ENCODE measurements around the gene CNTNAP4. TPM values are rescaled to one million over a fixed set of nuclear protein-coding genes. Genes with fewer than 3 reads are reported as not detected.

CNTNAP4 gene
- total RNA-seq, 1 experiment from 2014 or later, result 2.6 TPM

DNA sequence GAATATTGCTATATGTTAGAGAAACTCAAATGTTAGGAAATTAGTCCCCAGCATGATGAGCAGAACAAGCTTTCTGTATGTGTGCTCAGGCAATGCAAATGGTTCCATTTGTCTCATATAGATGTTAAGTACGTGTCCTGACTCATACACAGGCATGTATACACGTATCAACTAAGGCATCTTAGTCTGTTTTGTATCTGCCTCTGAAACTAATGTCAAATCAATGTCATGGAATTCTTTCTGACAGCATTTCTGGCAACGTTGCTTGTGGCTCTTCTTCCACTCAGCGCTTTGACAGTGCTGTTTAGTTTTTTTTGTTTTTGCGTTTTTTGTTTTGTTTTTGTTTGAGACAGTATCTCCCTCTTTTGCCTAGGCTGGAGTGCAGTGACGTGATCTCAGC is 111.9 kb downstream of the CNTNAP4 start:
- peak; percentile 25 for DNase-seq (ENCODE audit: low read depth)

DNA sequence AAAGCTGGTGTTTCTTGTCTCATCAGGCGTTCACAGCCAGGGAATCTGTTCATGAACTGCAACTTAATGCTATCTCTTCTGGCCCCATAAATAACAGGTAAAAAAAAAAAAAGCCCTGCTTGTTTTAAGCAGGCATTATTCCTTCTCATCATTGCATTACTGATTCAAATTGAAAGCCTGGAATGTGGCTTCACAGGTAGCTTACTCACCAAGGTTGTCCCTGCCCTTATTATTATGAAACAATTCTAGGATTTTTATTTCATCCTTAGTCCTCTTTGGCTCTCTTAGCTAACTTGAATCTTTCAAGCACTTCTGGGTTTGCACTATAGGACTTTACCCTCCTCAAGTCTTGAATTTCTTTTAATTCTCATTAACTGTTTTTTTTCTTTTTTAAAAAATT is 113.3 kb downstream of the CNTNAP4 start:
- no peak for DNase-seq (ENCODE audit: low read depth)

GRCh38 chr16:76396977-76397376 is 119.8 kb downstream of the CNTNAP4 start:
- DNase-seq (ENCODE audit: low read depth), result no peak

DNA sequence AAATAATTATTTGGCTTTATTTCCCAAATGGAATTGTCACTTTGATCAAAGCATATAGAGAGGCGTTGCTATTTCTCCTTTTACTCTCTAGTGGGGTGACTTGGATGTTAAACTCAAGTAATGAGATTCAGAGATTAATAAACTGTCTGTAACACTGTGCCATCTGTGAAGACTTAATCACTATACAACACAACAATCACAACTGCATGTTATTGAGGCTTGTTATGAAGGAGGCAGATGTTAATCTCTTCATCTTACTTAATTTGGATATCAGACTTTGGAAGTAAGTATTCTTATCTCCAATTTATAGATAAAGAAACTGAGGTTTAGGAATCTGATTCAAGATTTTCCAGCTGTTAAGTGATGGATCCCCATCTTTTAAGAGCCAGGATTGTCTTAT is 132.5 kb downstream of the CNTNAP4 start:
- DNase-seq (ENCODE audit: low read depth), result no peak

- DNase-seq (ENCODE audit: low read depth), result no peak
Observed at GRCh38 chr16:76421571-76421970, 144.4 kb downstream of the CNTNAP4 start.

DNA sequence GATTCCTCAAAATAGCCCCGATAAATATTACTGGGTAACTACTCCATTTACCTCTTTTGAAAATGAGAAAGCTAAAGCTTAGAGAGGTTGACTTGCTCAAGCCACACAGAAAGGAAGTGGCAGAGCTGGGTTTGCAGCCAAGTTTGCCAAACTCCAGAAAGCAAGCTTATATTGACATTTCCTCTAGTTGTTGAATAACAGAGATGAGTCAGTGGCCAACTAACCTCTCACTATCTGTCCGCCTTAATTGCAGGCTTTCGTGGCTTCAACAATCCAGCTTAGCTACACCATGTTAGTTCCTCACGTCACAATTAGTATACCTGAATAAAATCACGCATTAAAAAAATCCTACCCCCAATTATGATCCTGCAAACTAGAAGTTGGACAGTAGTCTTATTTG is 151.7 kb downstream of the CNTNAP4 start:
- peak; percentile 69 for DNase-seq (ENCODE audit: low read depth)

- no peak for DNase-seq (ENCODE audit: low read depth)
Observed at GRCh38 chr16:76441391-76441790, 164.2 kb downstream of the CNTNAP4 start.

GRCh38 chr16:76441876-76442275 is 164.7 kb downstream of the CNTNAP4 start:
- no peak for DNase-seq (ENCODE audit: low read depth)

DNA sequence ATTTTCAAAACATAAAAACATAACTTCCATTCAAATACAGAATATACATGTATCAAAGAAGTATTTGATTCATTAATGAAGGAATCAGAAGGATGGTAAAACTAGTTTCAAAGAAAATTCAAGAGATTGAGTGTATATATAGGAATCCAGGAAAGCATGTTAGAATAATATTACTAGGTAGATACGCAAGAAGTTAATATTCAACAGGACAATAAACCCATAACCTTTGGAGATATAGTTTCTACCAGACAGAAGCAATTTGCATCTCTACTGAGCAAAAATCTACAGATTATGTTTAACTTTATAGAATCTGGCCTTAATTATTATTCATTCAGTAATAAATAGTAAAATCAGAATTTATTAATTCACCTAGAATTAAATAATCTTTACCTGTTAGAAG is 166.8 kb downstream of the CNTNAP4 start:
- no peak for DNase-seq (ENCODE audit: low read depth)

GRCh38 chr16:76444832-76445231 is 167.6 kb downstream of the CNTNAP4 start:
- DNase-seq (ENCODE audit: low read depth), result no peak

DNA sequence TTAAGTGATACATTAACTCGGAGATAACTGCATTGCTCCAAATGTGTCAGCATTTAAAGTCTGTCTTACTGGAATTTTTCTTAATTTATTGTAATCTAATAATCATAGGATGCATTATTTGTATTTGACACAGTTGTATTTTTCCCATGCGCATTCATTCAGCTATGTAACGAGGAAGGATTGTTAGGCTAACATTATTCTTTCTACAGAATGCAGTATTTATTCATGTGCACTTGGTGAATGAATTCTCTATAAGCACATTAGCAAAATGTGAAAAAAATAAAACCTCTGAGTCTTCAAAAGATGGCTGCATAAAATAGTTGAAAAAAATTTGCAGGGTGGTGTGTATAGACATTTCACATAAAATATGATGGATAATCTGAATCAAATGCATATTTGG is 168.6 kb downstream of the CNTNAP4 start:
- DNase-seq (ENCODE audit: low read depth), result no peak

- DNase-seq (ENCODE audit: low read depth), result no peak
Observed at GRCh38 chr16:76446251-76446650, 169.1 kb downstream of the CNTNAP4 start.

- no peak for DNase-seq (ENCODE audit: low read depth)
Observed at GRCh38 chr16:76450890-76451289, 173.7 kb downstream of the CNTNAP4 start.

DNA sequence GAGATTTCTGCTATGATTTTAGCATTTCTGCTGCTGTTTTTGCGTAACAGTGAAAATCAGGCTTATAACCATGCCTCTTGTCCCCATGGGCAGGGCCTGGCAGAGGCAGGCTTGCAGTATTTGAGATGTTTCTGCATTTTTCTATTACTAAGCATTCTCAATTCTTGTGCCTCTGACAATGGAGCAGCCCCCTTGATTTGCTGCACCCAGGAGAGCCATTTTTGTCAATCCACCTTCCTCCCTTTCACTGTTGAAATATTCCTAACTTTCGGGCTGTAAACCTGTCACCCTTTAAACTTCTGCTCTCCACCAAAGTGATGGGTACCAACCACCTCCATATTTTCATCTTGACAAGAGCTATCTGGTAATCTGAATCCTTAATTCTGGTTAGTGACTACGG is 178.1 kb downstream of the CNTNAP4 start:
- DNase-seq (ENCODE audit: low read depth), result no peak

DNA sequence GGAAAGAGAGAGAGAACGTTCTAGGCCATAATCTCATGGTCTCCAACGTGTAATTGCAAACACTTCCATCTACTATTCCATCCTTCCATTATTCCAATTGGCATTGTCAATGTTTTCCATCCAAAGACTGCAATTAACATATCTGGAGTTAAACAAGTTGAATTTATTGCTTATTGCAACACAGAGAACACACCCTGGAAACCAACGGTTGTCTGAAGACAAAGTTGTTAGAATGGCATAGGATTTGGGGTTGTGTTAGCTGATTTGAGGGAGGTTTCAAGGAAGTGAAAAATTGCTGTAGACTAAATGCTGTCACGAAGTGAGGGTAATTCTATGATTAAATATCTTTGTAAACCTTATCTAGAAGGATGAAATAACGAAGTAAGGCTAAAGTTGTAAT is 178.8 kb downstream of the CNTNAP4 start:
- DNase-seq (ENCODE audit: low read depth), result no peak

DNA sequence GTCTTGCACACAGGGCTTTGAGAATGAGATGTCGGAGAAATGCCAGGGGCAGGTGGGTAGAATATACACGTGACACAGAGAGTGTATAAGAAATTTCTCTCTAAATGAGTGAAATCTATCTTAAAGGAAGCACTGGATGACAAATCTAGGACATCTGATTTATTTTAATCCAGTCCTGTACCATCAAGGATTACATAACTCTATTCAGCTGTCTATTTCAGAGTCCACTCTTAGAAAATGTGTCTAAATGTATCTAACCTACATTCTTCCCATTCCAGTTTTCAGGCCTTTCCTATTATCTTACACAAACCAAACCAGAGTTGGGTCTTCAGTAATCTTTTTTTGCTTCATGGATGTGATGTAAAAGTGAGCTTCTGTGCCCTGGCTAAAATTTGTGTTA is 181.9 kb downstream of the CNTNAP4 start:
- no peak for DNase-seq (ENCODE audit: low read depth)

DNA sequence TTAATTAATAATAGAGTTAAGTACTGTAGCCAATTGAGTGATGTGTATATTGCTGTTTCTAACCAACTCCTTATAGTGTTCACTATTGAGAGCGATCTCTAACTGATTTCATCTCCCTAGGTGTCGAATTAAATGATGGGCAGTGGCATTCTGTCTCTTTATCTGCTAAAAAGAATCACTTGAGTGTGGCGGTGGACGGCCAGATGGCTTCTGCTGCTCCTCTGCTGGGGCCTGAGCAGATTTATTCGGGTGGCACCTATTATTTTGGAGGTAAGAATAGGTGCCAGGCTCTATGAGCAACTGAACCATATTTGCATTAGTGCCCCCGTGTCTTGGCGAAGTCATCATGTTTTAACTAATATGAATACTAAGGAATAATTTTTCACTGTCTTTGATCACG is 184.6 kb downstream of the CNTNAP4 start:
- DNase-seq (ENCODE audit: low read depth), result no peak

- no peak for DNase-seq (ENCODE audit: low read depth)
Observed at GRCh38 chr16:76464955-76465620, 187.9 kb downstream of the CNTNAP4 start.

DNA sequence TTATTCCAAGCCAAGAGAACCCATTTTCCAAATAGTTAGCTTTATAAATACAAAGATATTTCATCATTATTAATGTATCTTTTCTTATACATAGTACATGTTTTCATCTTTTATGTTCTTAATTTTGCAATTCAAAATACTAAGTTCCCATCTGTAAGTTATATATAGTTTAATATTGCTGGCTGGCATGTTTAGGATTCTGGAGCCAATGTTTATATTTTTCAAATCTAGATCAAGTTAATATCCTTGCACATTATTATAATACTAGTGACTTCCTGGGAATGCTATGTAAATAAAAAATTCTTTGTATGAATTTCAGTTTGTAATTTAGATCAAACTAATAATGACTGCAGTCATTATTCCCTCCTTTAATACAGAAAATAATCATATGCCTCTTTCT is 189.7 kb downstream of the CNTNAP4 start:
- no peak for DNase-seq (ENCODE audit: low read depth)

DNA sequence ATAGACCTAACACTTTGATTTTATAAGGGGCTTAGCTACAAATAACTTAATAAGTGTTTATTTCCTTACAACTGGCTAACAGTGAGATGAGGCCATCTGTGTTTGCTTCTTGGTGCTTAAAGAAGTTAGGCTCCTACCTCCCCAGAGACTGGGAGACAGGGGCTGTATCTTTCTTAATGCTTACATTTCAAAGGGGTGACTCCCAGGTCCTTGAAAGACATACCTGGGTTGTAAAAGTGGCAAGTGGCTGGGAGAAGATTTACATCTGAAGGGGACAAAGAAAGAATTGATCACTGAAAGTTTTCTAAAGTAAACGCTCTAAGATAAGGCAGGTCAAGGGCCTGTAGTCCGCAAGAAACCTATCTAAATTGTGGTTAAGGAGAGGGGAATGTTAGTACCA is 196.8 kb downstream of the CNTNAP4 start:
- no peak for DNase-seq (ENCODE audit: low read depth)

- DNase-seq (ENCODE audit: low read depth), result no peak
Observed at GRCh38 chr16:76478105-76478504, 200.9 kb downstream of the CNTNAP4 start.

- no peak for DNase-seq (ENCODE audit: low read depth)
Observed at GRCh38 chr16:76483307-76483909, 206.2 kb downstream of the CNTNAP4 start.

DNA sequence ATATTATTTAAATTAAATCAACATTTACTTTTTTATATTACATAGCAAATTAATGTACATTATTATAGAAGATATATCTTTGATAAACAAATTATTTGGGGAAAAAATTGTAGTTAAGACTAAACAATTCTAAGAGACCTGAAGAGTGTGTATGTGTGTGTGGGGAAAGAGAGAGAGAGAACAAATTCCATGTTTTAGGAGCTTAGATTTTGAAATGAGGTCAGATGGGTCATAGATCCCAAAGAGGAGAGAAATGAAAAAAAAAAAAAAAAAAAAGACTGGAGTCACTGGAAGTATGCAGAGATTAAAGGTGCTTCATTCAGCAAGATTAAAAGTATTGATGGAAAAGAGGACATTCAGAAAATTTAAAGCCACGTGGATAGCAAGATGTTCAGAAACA is 206.8 kb downstream of the CNTNAP4 start:
- no peak for DNase-seq (ENCODE audit: low read depth)

DNA sequence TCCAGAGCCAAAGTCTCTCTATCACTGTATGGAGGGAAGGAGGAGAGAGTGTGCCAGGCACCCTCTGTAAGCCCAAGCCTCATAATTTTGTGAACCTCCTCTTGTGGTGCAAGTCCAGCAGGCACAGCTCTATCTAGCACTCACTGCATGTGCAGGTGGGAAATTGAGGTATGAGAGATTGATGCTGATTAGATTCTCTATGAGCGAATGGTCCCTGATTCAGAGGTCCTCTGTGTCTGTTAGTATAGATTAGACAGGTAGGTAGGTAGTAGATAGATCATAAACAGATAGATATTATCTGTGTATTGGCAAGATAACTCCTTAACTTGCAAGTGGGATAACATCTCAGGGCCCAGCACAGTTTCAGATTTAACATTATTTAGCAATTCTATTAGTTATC is 209.5 kb downstream of the CNTNAP4 start:
- no peak for DNase-seq (ENCODE audit: low read depth)

All from Daoy (cell line).